Suprapubic skin (tissue), 4 donors: ENCODE results near the gene PRDM11.

Experiments
- CTCF ChIP-seq, 2 donors: fragments of 200-600 bp in 1 of 2; fragments of 450-650 bp in 1 of 2; sonication (generic) in 1 of 2; IDR thresholded peaks; one replicate each; pipeline ENCODE4 v1.5.1; 2016 to 2019; ENCODE audit warnings: antibody characterized with exemption in 2 of 2, mild to moderate bottlenecking in 1 of 2, moderate library complexity in 1 of 2
- POLR2A ChIP-seq, 2 donors: fragments of 450-650 bp; IDR thresholded peaks; one replicate each; pipeline ENCODE4 v1.6.1; 2017; ENCODE audit warnings: antibody characterized with exemption in 2 of 2, mild to moderate bottlenecking in 2 of 2, moderate library complexity in 2 of 2
- POLR2AphosphoS5 ChIP-seq, 3 donors: sonication (generic); formaldehyde crosslinking; IDR thresholded peaks; one replicate each; pipeline ENCODE4 v1.6.1; 2017; ENCODE audit warnings: antibody characterized with exemption in 3 of 3

DNA sequence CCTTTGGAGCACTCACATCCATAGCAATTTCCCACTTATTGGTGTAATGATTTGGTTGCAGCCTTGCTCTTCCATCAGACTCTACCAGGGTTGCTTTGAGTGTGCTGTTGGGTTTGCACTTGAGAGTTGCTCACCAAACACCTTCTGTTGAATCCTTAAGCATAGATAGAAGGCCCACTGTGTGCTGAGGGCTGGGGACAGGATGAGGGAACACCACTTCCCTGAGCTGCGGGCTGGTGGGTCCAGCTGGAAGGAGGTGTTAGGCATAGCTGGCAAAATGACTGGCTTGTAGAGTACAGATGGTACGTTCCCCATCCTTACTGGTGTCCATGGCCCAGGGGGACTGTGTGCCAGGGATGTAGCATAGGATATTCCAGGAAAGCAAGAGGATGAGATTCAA, 3.9 kb downstream of the PRDM11 start:
- TF ChIP-seq CTCF (IDR thresholded peaks at IDR 0.05), result no peak
- no peak for TF ChIP-seq POLR2A (IDR thresholded peaks at IDR 0.05)
- TF ChIP-seq POLR2AphosphoS5 (IDR thresholded peaks at IDR 0.05), result no peak
